H1 (cell line): ENCODE data around the gene WDR64. TPM values are rescaled to one million over a fixed set of nuclear protein-coding genes. Genes with fewer than 3 reads are reported as not detected.
A peak's percentile ranks its signal among the peaks of the same experiment; 100 is the strongest.

ENCODE experiments used
- CTCF ChIA-PET: fragments of 300-600 bp; sonication (Branson Sonifier 250); formaldehyde crosslinking; loops from one replicate; lab custom pipeline; 2021; ENCODE audit not compliant: partially characterized antibody; lab: Charles Lee
- POLR2A ChIA-PET: fragments of 300-600 bp; sonication (Branson Sonifier 250); formaldehyde crosslinking; loops from one replicate; lab custom pipeline; 2021; ENCODE audit warnings: inconsistent platforms; ENCODE audit not compliant: partially characterized antibody; lab: Charles Lee
- DNase-seq, 2 experiments: peaks; one replicate each; pipeline versions ENCODE4 v3.0.0 to v3.0.0-alpha.2; 2010 to 2022; ENCODE audit warnings: low spot score in 2 of 2, low read depth in 1 of 2, mixed read lengths in 1 of 2
- FAIRE-seq: peaks from 2 replicates; lab custom pipeline; 2011; peaks lifted over from hg19 to GRCh38; lab: Jason Lieb, UNC
- H2AFZ ChIP-seq: 2 replicates; pipeline ENCODE4 v1.8.1; 2012; ENCODE audit warnings: low read length, inconsistent platforms
- H2AK5ac ChIP-seq: 2 replicates; pipeline ENCODE4 v1.6.1; 2013; ENCODE audit warnings: low read depth, low read length
- H2BK120ac ChIP-seq: replicated peaks from 2 replicates; pipeline ENCODE3; 2013; ENCODE audit warnings: low read depth, low read length, inconsistent platforms
- H2BK12ac ChIP-seq: 2 replicates; pipeline ENCODE4 v1.6.1; 2013; ENCODE audit warnings: low read depth, low read length
- H2BK15ac ChIP-seq: 2 replicates; pipeline ENCODE4 v1.6.1; 2013; ENCODE audit warnings: low read length
- H2BK20ac ChIP-seq: 2 replicates; pipeline ENCODE4 v1.6.1; 2013; ENCODE audit warnings: low read length
- H2BK5ac ChIP-seq: 2 replicates; pipeline ENCODE4 v1.6.1; 2013; ENCODE audit warnings: low read depth, low read length
- H3K14ac ChIP-seq: 2 replicates; pipeline ENCODE4 v1.6.1; 2013; ENCODE audit warnings: inconsistent platforms; ENCODE audit not compliant: insufficient read length
- H3K18ac ChIP-seq: 2 replicates; pipeline ENCODE4 v1.6.1; 2013; ENCODE audit warnings: low read length; ENCODE audit errors: extremely low read depth
- H3K23ac ChIP-seq: 2 replicates; pipeline ENCODE4 v1.6.1; 2013; ENCODE audit warnings: inconsistent platforms; ENCODE audit not compliant: insufficient read length
- H3K23me2 ChIP-seq: 2 replicates; pipeline ENCODE4 v1.6.1; 2013; ENCODE audit warnings: low read depth, low read length
- H3K27ac ChIP-seq: 2 replicates; pipeline ENCODE4 v1.6.1; 2011; ENCODE audit warnings: low read depth, low read length, inconsistent platforms
- H3K27me3 ChIP-seq, 4 experiments: replicated peaks in 1 of 4; 1 replicate in 1 of 4; 2 replicates in 3 of 4; pipeline versions ENCODE4 v1.6.1 to v1.8.1; 2011 to 2013; ENCODE audit warnings: low read length in 3 of 4, mild to moderate bottlenecking in 3 of 4, inconsistent platforms in 2 of 4, mixed read lengths in 2 of 4, moderate library complexity in 1 of 4; ENCODE audit not compliant: control insufficient read depth in 3 of 4, insufficient read depth in 3 of 4; ENCODE audit errors: extremely low read depth in 1 of 4
- H3K36me3 ChIP-seq, 4 experiments: 2 replicates each; pipeline versions ENCODE4 v1.6.1 to v1.8.1; 2011 to 2013; ENCODE audit warnings: mild to moderate bottlenecking in 4 of 4, low read length in 3 of 4, moderate library complexity in 2 of 4, control low read depth in 1 of 4, inconsistent platforms in 1 of 4; ENCODE audit not compliant: insufficient read depth in 4 of 4, control insufficient read depth in 2 of 4
- H3K4ac ChIP-seq: replicated peaks from 2 replicates; pipeline ENCODE3; 2013; ENCODE audit warnings: low read length, low read depth, mixed read lengths, inconsistent platforms; ENCODE audit not compliant: insufficient read length
- H3K4me1 ChIP-seq, 4 experiments: replicated peaks in 1 of 4; 1 replicate in 1 of 4; 2 replicates in 3 of 4; pipeline versions ENCODE4 v1.6.1 to v1.8.1; 2011 to 2013; ENCODE audit warnings: low read length in 3 of 4, inconsistent platforms in 2 of 4, mixed read lengths in 1 of 4; ENCODE audit not compliant: insufficient read depth in 4 of 4, control insufficient read depth in 3 of 4
- H3K4me2 ChIP-seq, 2 experiments: 2 replicates each; pipeline versions ENCODE4 v1.6.1 to v1.8.1; 2011 to 2013; ENCODE audit warnings: low read depth in 2 of 2, low read length in 2 of 2, control low read depth in 1 of 2, inconsistent platforms in 1 of 2, mild to moderate bottlenecking in 1 of 2; ENCODE audit not compliant: insufficient read depth in 1 of 2
- H3K4me3 ChIP-seq, 4 experiments: fragments of 200-600, 300-600 bp in 1 of 4; sonication (generic), shearing (Covaris generic), sonication (Bioruptor Twin) in 1 of 4; 2 replicates each; pipeline versions ENCODE4 v1.5.1 to v1.8.1; 2011 to 2016; ENCODE audit warnings: low read length in 4 of 4, low read depth in 3 of 4, control low read depth in 2 of 4, inconsistent platforms in 2 of 4, mild to moderate bottlenecking in 2 of 4, mixed read lengths in 1 of 4, moderate library complexity in 1 of 4; ENCODE audit not compliant: insufficient read depth in 2 of 4; ENCODE audit errors: extremely low read depth in 1 of 4
- H3K56ac ChIP-seq: replicated peaks from 2 replicates; pipeline ENCODE3; 2013; ENCODE audit warnings: low read depth, mild to moderate bottlenecking, mixed read lengths, low read length, inconsistent platforms; ENCODE audit not compliant: insufficient read length
- H3K79me1 ChIP-seq: 2 replicates; pipeline ENCODE4 v1.6.1; 2013; ENCODE audit warnings: low read depth, low read length, control low read depth
- H3K79me2 ChIP-seq, 2 experiments: 2 replicates each; pipeline versions ENCODE4 v1.6.1 to v1.8.1; 2012 to 2013; ENCODE audit warnings: low read length in 2 of 2, mild to moderate bottlenecking in 2 of 2, inconsistent platforms in 1 of 2; ENCODE audit not compliant: insufficient read depth in 2 of 2, control insufficient read depth in 1 of 2
- H3K9ac ChIP-seq, 4 experiments: replicated peaks in 1 of 4; 1 replicate in 1 of 4; 2 replicates in 3 of 4; pipeline versions ENCODE4 v1.6.1 to v1.8.1; 2011 to 2013; ENCODE audit warnings: low read depth in 3 of 4, low read length in 3 of 4, control low read depth in 2 of 4, mild to moderate bottlenecking in 2 of 4, moderate library complexity in 2 of 4, inconsistent platforms in 1 of 4; ENCODE audit errors: extremely low read depth in 1 of 4
- H3K9me3 ChIP-seq, 2 experiments: 2 replicates each; pipeline versions ENCODE4 v1.6.1 to v1.8.1; 2012 to 2013; ENCODE audit warnings: mild to moderate bottlenecking in 2 of 2, moderate library complexity in 2 of 2, control low read depth in 1 of 2, inconsistent platforms in 1 of 2, low read depth in 1 of 2, low read length in 1 of 2, mixed read lengths in 1 of 2; ENCODE audit not compliant: insufficient read depth in 2 of 2
- H4K20me1 ChIP-seq, 2 experiments: replicated peaks in 1 of 2; 2 replicates each; pipeline versions ENCODE3 to v1.8.1; 2011 to 2013; ENCODE audit warnings: inconsistent platforms in 2 of 2, low read length in 2 of 2, mild to moderate bottlenecking in 1 of 2; ENCODE audit not compliant: insufficient read depth in 2 of 2, control insufficient read depth in 1 of 2
- H4K5ac ChIP-seq: 2 replicates; pipeline ENCODE4 v1.6.1; 2013; ENCODE audit warnings: low read length, low read depth, mixed read lengths, inconsistent platforms; ENCODE audit not compliant: insufficient read length
- H4K8ac ChIP-seq: 2 replicates; pipeline ENCODE4 v1.8.0; 2013; ENCODE audit warnings: mild to moderate bottlenecking, moderate library complexity, low read length, inconsistent platforms; ENCODE audit not compliant: insufficient read depth; ENCODE audit errors: extremely low read depth
- H4K91ac ChIP-seq: replicated peaks from 2 replicates; pipeline ENCODE3; 2013; ENCODE audit warnings: low read length, mixed read lengths, inconsistent platforms; ENCODE audit not compliant: insufficient read length
- BRCA1 ChIP-seq: IDR thresholded peaks from 2 replicates; pipeline ENCODE4 v1.6.1; 2012; ENCODE audit warnings: low read depth, low read length, improper control_type of control experiment
- CREB1 ChIP-seq: IDR thresholded peaks from 2 replicates; pipeline ENCODE4 v1.6.1; 2012; ENCODE audit warnings: inconsistent platforms
- EZH2 ChIP-seq: fragments of 200-600 bp; sonication (generic); IDR thresholded peaks from 2 replicates; pipeline ENCODE4 v1.7.1; 2012; ENCODE audit warnings: low read depth, mild to moderate bottlenecking, moderate library complexity, low read length, inconsistent platforms; ENCODE audit not compliant: severe bottlenecking
- FOSL1 ChIP-seq: IDR thresholded peaks from 2 replicates; pipeline ENCODE4 v1.6.1; 2011; ENCODE audit warnings: mild to moderate bottlenecking, low read depth, low read length, moderate library complexity; ENCODE audit not compliant: insufficient read depth
- NANOG ChIP-seq: IDR thresholded peaks from 2 replicates; pipeline ENCODE4 v1.6.1; 2011; ENCODE audit warnings: low read length, low read depth, mild to moderate bottlenecking, inconsistent platforms; ENCODE audit not compliant: insufficient read depth, poor library complexity, severe bottlenecking
- PHF8 ChIP-seq: fragments of 200-600 bp; sonication (generic); conservative IDR thresholded peaks from 2 replicates; pipeline ENCODE4 v1.7.1; 2012; ENCODE audit warnings: low read depth, mild to moderate bottlenecking, inconsistent platforms, low read length, moderate library complexity
- POU5F1 ChIP-seq: IDR thresholded peaks from 2 replicates; pipeline ENCODE4 v1.6.1; 2011; ENCODE audit warnings: low read depth, mild to moderate bottlenecking, low read length, moderate library complexity
- SAP30 ChIP-seq: fragments of 300-600 bp; sonication (generic); IDR thresholded peaks from 2 replicates; pipeline ENCODE4 v1.7.1; 2012; ENCODE audit warnings: low read length, moderate library complexity, mild to moderate bottlenecking, inconsistent platforms; ENCODE audit not compliant: insufficient read depth, insufficient replicate concordance
- SP4 ChIP-seq: IDR thresholded peaks from 2 replicates; pipeline ENCODE4 v1.6.1; 2012; ENCODE audit warnings: low read length, inconsistent platforms
- TEAD4 ChIP-seq: IDR thresholded peaks from 2 replicates; pipeline ENCODE4 v1.6.1; 2012; ENCODE audit warnings: low read depth, low read length, inconsistent platforms, mixed read lengths
- USF2 ChIP-seq: IDR thresholded peaks from 2 replicates; pipeline ENCODE4 v1.6.1; 2011; ENCODE audit warnings: low read length, improper control_type of control experiment
- WGBS, 2 experiments: shearing (Covaris generic) in 1 of 2; methylation state at CpG; one replicate each; pipeline versions ENCODE4 v1.1.6 to v1.1.7; 2013 to 2015; ENCODE audit warnings: low lambda C conversion rate in 2 of 2, mixed read lengths in 2 of 2, inconsistent platforms in 1 of 2, low coverage in 1 of 2, missing lambda C conversion rate in 1 of 2; ENCODE audit not compliant: insufficient replicate concordance in 2 of 2, insufficient coverage in 1 of 2, insufficient read length in 1 of 2; ENCODE audit errors: extremely low coverage in 1 of 2, missing lambda C conversion rate in 1 of 2; 5-methylcytosine and 5-hydroxymethylcytosine counted together
- polyA plus RNA-seq, 7 experiments: library from polyadenylated mRNA; depleted of rRNA in 3 of 7; stranded (reverse) in 5 of 7; unstranded in 2 of 7; fragments of >200 nt in 5 of 7; fragments of 200-250 nt in 2 of 7; gene quantifications; 1 replicate in 5 of 7; 2 replicates in 1 of 7; 4 replicates in 1 of 7; pipeline versions ENCODE4 v1.2.1 to v1.2.3, GENCODE V29; 2011 to 2013; ENCODE audit warnings: missing spikeins in 2 of 7, mixed read lengths in 2 of 7
- total RNA-seq: library from RNA; stranded (reverse); fragmentation: NEBNext Ultra II Directional; extraction: Animal tissue kit (Norgen Biotek cat#: 25700); gene quantifications from 2 replicates; pipeline ENCODE4 v1.2.1, GENCODE V29; 2021

WDR64 gene
- total and polyA plus RNA-seq, 2 of the 8 experiments (the other 6 are each of a cell fraction or from before 2014, with no cell fraction given) = 0.02 TPM; not detected in 1

- H3K4me3 ChIP-seq = peak overlapping the region; percentile 62 to 99 (median 98); a peak in 7 of 8 replicates
- ChIA-PET CTCF (interaction anchor here (1.0 to 1.5 kb wide), 5 partner anchors 8 to 242 kb away, joined by 3 to 6 read pairs (median 3); no protein-coding TSS in a partner anchor), POLR2A (interaction anchor here (0.9 to 1.7 kb wide), 3 partner anchors 8 to 252 kb away, joined by 3 to 8 read pairs (median 4); no protein-coding TSS in a partner anchor)
- DNase-seq (no peak), FAIRE-seq (no peak)
- H2BK12ac ChIP-seq = no peak overlapping the region
- H3K23me2 ChIP-seq = peaks cover 5% of the 10 kb centered on the region
- 51% methylated on average over 4 of the region's 4 CpGs; no CpG with 5 or more reads in 1 of the 2 experiments for WGBS, 2 experiments
- H3K4ac ChIP-seq = no peak overlapping the region
- H2BK20ac ChIP-seq = no peak overlapping the region
- no peak overlapping the region for H2BK5ac ChIP-seq
- peaks cover 0 to 6% (median under 1%) of the 10 kb centered on the region in 4 experiments; a peak in 2 of 7 replicates for H3K4me1 ChIP-seq
- H3K36me3 ChIP-seq = peaks cover 0 to 25% (median 14%) of the 10 kb centered on the region in 4 experiments; a peak in 6 of 8 replicates
- H2AFZ ChIP-seq = peak overlapping the region; percentile 99
- H2BK120ac ChIP-seq = no peak overlapping the region
- H2BK15ac ChIP-seq = no peak overlapping the region
- peak overlapping the region in 2 of 4 experiments; percentile 42 to 43; a peak in 5 of 7 replicates for H3K9ac ChIP-seq
- no peak overlapping the region for H4K8ac ChIP-seq
- H3K14ac ChIP-seq = no peak overlapping the region
- H3K18ac ChIP-seq = no peak overlapping the region
- H4K20me1 ChIP-seq = no peaks in the 10 kb centered on the region
- H3K79me1 ChIP-seq = peaks cover 5% of the 10 kb centered on the region; the same call in 1 of the 2 replicates
- H3K23ac ChIP-seq = no peak overlapping the region
- no peaks in the 10 kb centered on the region for H3K9me3 ChIP-seq
- H3K27ac ChIP-seq = peak overlapping the region; percentile 95; the same call in 1 of the 2 replicates
- H3K27me3 ChIP-seq = no peaks in the 10 kb centered on the region
- no peak overlapping the region for H2AK5ac ChIP-seq
- peaks cover 5 to 17% of the 10 kb centered on the region in 2 experiments; a peak in 3 of 4 replicates for H3K79me2 ChIP-seq
- no peak overlapping the region for H4K5ac ChIP-seq
- no peak overlapping the region for H3K56ac ChIP-seq
- H4K91ac ChIP-seq = no peak overlapping the region
- peak overlapping the region; percentile 88 to 94 for H3K4me2 ChIP-seq
- no peak for TF ChIP-seq PHF8
- TF ChIP-seq SP4 = no peak
- no peak for TF ChIP-seq POU5F1
- TF ChIP-seq CREB1 = no peak
- TF ChIP-seq USF2 = no peak
- TF ChIP-seq EZH2 = no peak
- TF ChIP-seq SAP30 = no peak
- TF ChIP-seq BRCA1 = no peak
- no peak for TF ChIP-seq NANOG
- no peak for TF ChIP-seq TEAD4
- no peak for TF ChIP-seq FOSL1
These were observed 194.9 kb downstream of the WDR64 start for GRCh38 chr1:241846862-241847539.
